Measurements from ENCODE around the gene FLT1. TPM values are rescaled to one million over a fixed set of nuclear protein-coding genes. Genes with fewer than 3 reads are reported as not detected.
A peak's percentile ranks its signal among the peaks of the same experiment; 100 is the strongest.

The FLT1 gene
- total and polyA plus RNA-seq, 2 of the 13 experiments (the other 11 are each of a cell fraction or from before 2014, with no cell fraction given) = 0.02 TPM; not detected in 1

DNA sequence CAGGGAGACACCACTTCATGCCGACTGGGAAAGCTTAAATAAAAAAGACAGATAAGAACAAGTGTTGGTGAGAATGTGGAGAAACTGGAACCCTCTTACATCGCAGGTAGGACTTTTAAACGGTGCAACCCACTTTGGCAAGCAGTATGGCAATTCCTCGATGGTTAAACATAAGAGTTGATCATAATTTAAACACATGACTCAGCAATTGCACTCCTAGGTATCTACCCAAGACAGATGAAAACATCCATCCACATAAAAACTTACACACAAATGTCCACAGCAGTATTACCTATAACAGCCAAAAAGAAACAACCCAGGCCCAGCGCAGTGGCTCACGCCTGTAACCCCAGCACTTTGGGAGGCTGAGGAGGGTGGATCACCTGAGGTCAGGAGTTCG lies 21.9 kb downstream of the FLT1 start:
- no peaks in the 10 kb centered on the region for H3K79me2 ChIP-seq (ENCODE audit: insufficient read depth, low read length)
- TF ChIP-seq MAFK (conservative IDR thresholded peaks at IDR 0.05 in 1 of 2, IDR thresholded peaks at IDR 0.05 in 1 of 2; ENCODE audit: low read length in 2 of 2) (peak; percentile 49 to 73; a peak in 3 of 4 replicates), SOX13 (IDR thresholded peaks at IDR 0.05) (no peak), SOX13 (CRISPR knock-in tag; conservative IDR thresholded peaks at IDR 0.05 in 1 of 2, IDR thresholded peaks at IDR 0.05 in 1 of 2) (no peak), NFE2L2 (IDR thresholded peaks at IDR 0.05; ENCODE audit: low read length) (peak; percentile 33; the same call in 1 of the 2 replicates), ZNF362 (CRISPR knock-in tag; IDR thresholded peaks at IDR 0.05; ENCODE audit: borderline replicate concordance) (no peak), MAFF (IDR thresholded peaks at IDR 0.05; ENCODE audit: low read depth, low read length) (peak; percentile 45)
- H2AFZ ChIP-seq (ENCODE audit: low read length) = no peak overlapping the region
- no peak overlapping the region for H3K27ac ChIP-seq (ENCODE audit: extremely low read length, insufficient read depth, low read length)
- CTCF ChIA-PET (ENCODE audit: low intra/inter-chr PET ratio, low total read pairs) = no interaction called here
- no peak overlapping the region for H3K9ac ChIP-seq (ENCODE audit: insufficient read depth, low read depth, low read length)
- DNase-seq (ENCODE audit: low spot score) (no peak), FAIRE-seq (no peak), ATAC-seq (no peak)
- 36% methylated on average over 7 of the region's 7 CpGs for WGBS (ENCODE audit: low lambda C conversion rate)
- no TSS peak for BruUV-seq (replicated peaks)
- POLR2A ChIA-PET = no interaction called here
- no peaks in the 10 kb centered on the region for H3K9me3 ChIP-seq (ENCODE audit: low read length)
- in situ Hi-C loops (cut with HindIII; ENCODE audit: extremely low pct_ligation_motif_present, low pct_unique_long_range_greater_than_20kb) = no loop called here
- 0 out of 2 replicates have a peak, but pooled peaks cover 6% of the 10 kb centered on the region for H3K4me1 ChIP-seq (ENCODE audit: insufficient read depth, low read length)
- H3K36me3 ChIP-seq (replicated peaks in 1 of 2; ENCODE audit: control insufficient read depth in 1 of 2, insufficient read depth in 2 of 2, low read length in 2 of 2) = no peaks in the 10 kb centered on the region
- intact Hi-C loops (cut with micrococcal nuclease; ENCODE audit: unreplicated experiment) = no loop called here
- no peaks in the 10 kb centered on the region for H3K27me3 ChIP-seq (ENCODE audit: control insufficient read depth in 1 of 2, insufficient read depth in 2 of 2, low read length in 2 of 2)
- no peak overlapping the region for H3K4me2 ChIP-seq (ENCODE audit: low read depth, low read length)
- no peaks in the 10 kb centered on the region for H4K20me1 ChIP-seq (ENCODE audit: insufficient read depth, low read length)
- no peak overlapping the region for H3K4me3 ChIP-seq (replicated peaks in 1 of 3; ENCODE audit: insufficient read depth in 1 of 3, low read depth in 2 of 3, low read length in 3 of 3)

DNA sequence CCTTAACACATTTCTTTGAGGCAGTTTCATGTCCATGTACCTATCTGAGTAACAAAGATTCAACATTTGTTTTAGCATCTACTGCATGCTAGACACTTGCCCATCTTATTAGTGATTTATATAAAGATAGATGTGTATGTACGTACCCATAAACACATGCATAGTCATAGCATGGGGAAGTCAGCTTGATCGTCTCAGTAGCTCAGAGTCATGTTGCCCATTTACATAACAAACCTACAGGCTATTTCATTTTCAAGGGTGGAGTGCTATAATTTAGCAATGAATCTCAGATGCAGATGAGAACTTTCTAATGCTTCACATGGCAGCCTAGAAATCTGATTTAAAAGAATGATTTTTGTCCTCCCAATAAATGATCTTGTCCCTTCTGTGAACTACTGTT lies 23.5 kb downstream of the FLT1 start:
- WGBS (ENCODE audit: low lambda C conversion rate) = 16% methylated on average over 2 of the region's 2 CpGs
- intact Hi-C loops (cut with micrococcal nuclease; ENCODE audit: unreplicated experiment) (no loop called here), in situ Hi-C loops (cut with HindIII; ENCODE audit: extremely low pct_ligation_motif_present, low pct_unique_long_range_greater_than_20kb) (no loop called here)
- CTCF ChIA-PET (ENCODE audit: low intra/inter-chr PET ratio, low total read pairs) = no interaction called here
- H3K9ac ChIP-seq (ENCODE audit: insufficient read depth, low read depth, low read length) = no peak overlapping the region
- H3K79me2 ChIP-seq (ENCODE audit: insufficient read depth, low read length) = no peaks in the 10 kb centered on the region
- H3K9me3 ChIP-seq (ENCODE audit: low read length) = no peaks in the 10 kb centered on the region
- no peaks in the 10 kb centered on the region for H3K4me1 ChIP-seq (ENCODE audit: insufficient read depth, low read length)
- FAIRE-seq (no peak), DNase-seq (ENCODE audit: low spot score) (no peak), ATAC-seq (no peak)
- no peak overlapping the region for H3K4me2 ChIP-seq (ENCODE audit: low read depth, low read length)
- BruUV-seq (replicated peaks) = no TSS peak
- no peaks in the 10 kb centered on the region for H4K20me1 ChIP-seq (ENCODE audit: insufficient read depth, low read length)
- no peaks in the 10 kb centered on the region for H3K36me3 ChIP-seq (replicated peaks in 1 of 2; ENCODE audit: control insufficient read depth in 1 of 2, insufficient read depth in 2 of 2, low read length in 2 of 2)
- H3K27ac ChIP-seq (ENCODE audit: extremely low read length, insufficient read depth, low read length) = no peak overlapping the region
- POLR2A ChIA-PET = no interaction called here
- H2AFZ ChIP-seq (ENCODE audit: low read length) = no peak overlapping the region
- no peaks in the 10 kb centered on the region for H3K27me3 ChIP-seq (ENCODE audit: control insufficient read depth in 1 of 2, insufficient read depth in 2 of 2, low read length in 2 of 2)
- H3K4me3 ChIP-seq (replicated peaks in 1 of 3; ENCODE audit: insufficient read depth in 1 of 3, low read depth in 2 of 3, low read length in 3 of 3) = no peak overlapping the region
- TF ChIP-seq POGK (CRISPR knock-in tag; conservative IDR thresholded peaks at IDR 0.05) (no peak), PHF20 (CRISPR knock-in tag; IDR thresholded peaks at IDR 0.05) (no peak), TEF (CRISPR knock-in tag; IDR thresholded peaks at IDR 0.05) (no peak), FOXK1 (CRISPR knock-in tag; IDR thresholded peaks at IDR 0.05; ENCODE audit: borderline replicate concordance, low read depth) (no peak), AKAP8 (CRISPR knock-in tag; IDR thresholded peaks at IDR 0.05) (no peak), ZNF576 (CRISPR knock-in tag; IDR thresholded peaks at IDR 0.05) (no peak), SMC3 (IDR thresholded peaks at IDR 0.05; ENCODE audit: low read length) (no peak), NFRKB (IDR thresholded peaks at IDR 0.05) (no peak), HDAC6 (IDR thresholded peaks at IDR 0.05; ENCODE audit: low read depth, low read length) (no peak), ZNF547 (CRISPR knock-in tag; IDR thresholded peaks at IDR 0.05) (no peak), ZNF34 (CRISPR knock-in tag; IDR thresholded peaks at IDR 0.05; ENCODE audit: borderline replicate concordance) (no peak)
